Activated CD8-positive, alpha-beta memory T cell treated with anti-CD3 and anti-CD28 coated beads for 36 hours (primary cell): Measurements from ENCODE around the gene GINS2. TPM values are rescaled to one million over a fixed set of nuclear protein-coding genes. Genes with fewer than 3 reads are reported as not detected.

Experiments
- CTCF ChIA-PET: fragments of 350-600 bp; sonication (Branson Sonifier 250); formaldehyde crosslinking; loops from one replicate; lab custom pipeline; 2021; ENCODE audit warnings: antibody characterized with exemption; lab: Charles Lee
- POLR2A ChIA-PET: fragments of 350-600 bp; sonication (Branson Sonifier 250); formaldehyde crosslinking; loops from one replicate; lab custom pipeline; 2021; ENCODE audit warnings: antibody characterized with exemption; lab: Charles Lee
- total RNA-seq, 2 experiments: library from RNA; stranded (reverse); gene quantifications; one replicate each; pipeline ENCODE4 v1.2.3, GENCODE V29; 2021

GINS2 gene
- total RNA-seq, 2 experiments from 2014 or later, result 75.6 to 79.0 TPM

DNA sequence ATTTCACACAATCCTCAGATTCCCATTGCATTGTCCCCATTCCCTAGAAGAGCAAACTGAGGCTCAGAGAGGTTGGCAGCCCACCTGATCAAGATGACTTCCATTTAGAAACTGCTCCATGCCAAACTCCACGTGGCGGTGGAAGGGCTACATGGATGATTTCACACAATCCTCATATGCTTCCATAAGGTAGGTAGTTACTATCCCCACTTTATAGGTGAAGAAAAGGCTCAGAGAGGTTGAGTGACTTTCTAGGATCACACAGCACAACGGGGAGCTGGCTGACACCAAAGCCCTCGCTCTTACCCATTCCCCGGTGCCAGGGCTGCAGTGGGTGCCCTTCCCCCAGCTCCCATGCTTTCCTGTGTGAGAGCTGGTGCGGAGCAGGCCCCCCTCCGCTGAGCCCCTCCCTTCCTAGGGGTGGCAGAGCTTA, 9.7 kb upstream of the GINS2 start:
- POLR2A ChIA-PET, result no interaction called here
- CTCF ChIA-PET, result interaction anchor here (1.1 kb wide), 1 partner anchor 8 kb away, joined by 3 read pairs; no protein-coding TSS in a partner anchor

DNA sequence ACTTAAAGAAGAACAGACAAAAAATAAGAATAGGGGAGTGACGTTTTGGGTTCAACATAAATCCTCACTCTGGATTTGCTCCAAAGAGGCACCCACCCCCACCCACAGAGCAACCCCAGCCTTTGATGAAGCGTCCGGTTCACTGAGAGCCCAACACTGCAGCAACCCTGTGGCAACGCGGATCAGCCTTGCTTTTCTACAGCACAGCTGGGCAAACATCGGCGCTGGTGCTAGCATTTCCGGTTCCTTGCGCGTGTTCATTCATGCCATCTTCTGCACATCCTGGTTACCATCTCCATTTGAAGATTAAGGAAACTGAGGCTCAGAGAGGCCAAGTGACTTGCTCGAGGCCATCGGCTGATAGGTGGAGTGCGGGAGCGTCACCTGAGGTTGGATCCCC, 8.7 kb upstream of the GINS2 start:
- CTCF ChIA-PET, result no interaction called here
- POLR2A ChIA-PET, result interaction anchor here (0.6 kb wide), 1 partner anchor 246 kb away, joined by 5 read pairs; no protein-coding TSS in a partner anchor

DNA sequence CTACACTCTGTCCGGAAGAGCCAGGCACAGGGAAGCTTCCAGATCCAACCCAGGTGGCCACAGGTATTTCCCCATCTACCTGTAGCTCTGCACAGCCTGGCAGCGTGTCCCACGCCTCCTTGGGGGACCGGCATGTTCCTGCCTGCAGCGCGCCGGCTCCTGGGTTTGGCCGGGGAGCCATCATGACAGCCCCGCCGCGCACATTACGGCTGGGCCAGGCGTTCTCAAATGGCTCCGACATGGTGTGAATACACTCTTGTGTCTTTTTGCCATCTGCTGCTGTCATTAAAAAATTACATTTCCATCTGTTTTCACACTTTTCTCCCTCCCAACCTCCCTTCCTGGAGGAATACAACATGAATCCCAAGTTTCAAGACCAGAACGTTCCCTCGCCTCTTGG, 8.0 kb upstream of the GINS2 start:
- ChIA-PET POLR2A (no interaction called here), CTCF (no interaction called here)

GRCh38 chr16:85695196-85696128, 6.7 kb upstream of the GINS2 start:
- CTCF ChIA-PET, result no interaction called here
- POLR2A ChIA-PET, result no interaction called here

GRCh38 chr16:85690469-85691064, 1.8 kb upstream of the GINS2 start:
- ChIA-PET POLR2A (no interaction called here), CTCF (interaction anchor here (1.1 to 2.6 kb wide), 4 partner anchors 8 to 74 kb away, joined by 3 to 8 read pairs (median 4); no protein-coding TSS in a partner anchor)

DNA sequence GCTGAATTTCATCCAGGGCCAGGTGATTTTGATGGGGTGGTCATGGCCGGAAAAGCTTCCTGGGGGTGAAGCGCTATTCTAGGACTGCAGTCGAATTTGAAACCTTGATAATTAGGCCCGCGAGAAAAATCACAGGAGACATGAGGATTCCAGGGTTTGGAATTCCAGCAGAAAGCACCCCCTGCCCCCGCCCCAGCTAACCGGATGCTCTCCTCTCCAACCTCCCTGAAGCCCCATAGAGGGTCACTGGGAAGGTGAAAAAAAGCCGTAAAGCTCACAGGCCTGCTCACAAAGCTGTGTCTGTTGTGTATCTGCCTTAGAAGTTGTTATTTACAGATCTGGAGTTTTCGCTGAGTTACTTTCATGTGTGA, 1.2 kb upstream of the GINS2 start:
- CTCF ChIA-PET, result interaction anchor here (1.1 to 2.6 kb wide), 3 partner anchors 9 to 74 kb away, joined by 3 to 8 read pairs (median 6); no protein-coding TSS in a partner anchor
- POLR2A ChIA-PET, result no interaction called here

DNA sequence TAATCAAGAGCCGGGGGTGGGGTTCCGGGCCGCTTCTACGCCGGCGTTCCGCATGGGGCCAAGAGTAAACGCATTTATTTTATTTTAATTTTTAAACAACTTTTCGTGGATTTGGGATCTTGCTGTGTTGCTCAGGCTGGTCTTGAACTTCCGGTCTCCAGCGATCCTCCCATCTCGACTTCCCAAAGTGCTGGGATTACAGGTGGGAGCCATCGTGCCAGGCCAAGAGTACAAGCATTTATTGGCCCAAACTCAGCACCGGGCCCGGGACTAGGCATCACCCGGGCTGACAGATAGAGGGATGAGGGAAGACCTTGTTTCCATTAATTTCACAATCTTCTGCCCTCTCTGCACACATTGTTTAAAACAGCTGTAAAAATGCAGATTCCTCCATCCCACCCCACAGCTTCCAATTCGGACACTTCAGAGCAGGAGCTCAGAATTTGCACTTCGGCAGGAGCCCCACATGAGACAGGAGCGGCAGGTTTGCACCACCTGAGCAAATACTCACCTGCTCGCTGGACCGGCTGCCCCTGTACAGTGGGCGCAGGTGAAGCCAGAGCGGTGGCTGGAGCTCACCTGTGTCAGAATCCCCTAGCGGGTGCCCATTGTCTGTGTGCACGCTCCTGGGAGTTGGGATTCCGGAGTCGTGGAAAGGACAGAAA, 663 bp upstream of the GINS2 start:
- ChIA-PET CTCF (interaction anchor here (1.1 to 2.6 kb wide), 4 partner anchors 9 to 73 kb away, joined by 3 to 8 read pairs (median 5); no protein-coding TSS in a partner anchor), POLR2A (interaction anchor here (0.6 kb wide), 1 partner anchor 27 kb away, joined by 3 read pairs; no protein-coding TSS in a partner anchor)

- ChIA-PET CTCF (interaction anchor here (1.0 to 2.6 kb wide), 3 partner anchors 29 to 72 kb away, joined by 3 to 8 read pairs (median 4); no protein-coding TSS in a partner anchor), POLR2A (no interaction called here)
These were observed 893 bp downstream of the GINS2 start for GRCh38 chr16:85687651-85688471.

DNA sequence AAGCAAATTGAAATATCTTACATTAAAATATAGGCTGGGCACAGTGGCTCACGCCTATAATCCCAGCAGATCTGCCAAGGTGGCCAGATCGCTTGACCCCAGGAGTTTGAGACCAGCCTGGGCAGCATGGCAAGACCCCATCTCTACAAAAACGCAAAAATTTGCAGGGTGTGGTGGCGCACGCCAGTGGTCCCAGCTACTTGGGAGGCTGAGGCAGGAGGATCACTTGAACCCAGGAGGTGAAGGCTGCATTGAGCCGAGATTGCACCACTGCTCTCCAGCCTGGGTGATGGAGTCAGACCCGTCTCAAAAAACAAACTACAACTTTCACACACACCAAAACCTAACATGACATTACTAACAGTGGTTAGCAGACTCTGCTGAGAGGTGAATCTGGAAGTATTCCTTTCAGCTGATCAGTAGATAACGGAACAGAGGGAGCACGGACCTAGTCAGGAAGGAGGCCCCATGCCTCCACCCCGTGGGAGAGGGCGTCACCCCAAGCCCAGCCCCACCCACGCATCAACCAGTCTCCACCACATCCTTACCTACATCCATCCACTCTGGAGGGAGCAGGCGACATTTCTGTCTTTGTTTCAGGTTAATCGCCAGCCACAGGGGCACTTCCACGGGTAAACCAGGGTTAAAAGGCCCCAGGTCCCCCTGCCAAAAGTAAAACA, 1.7 kb downstream of the GINS2 start:
- CTCF ChIA-PET, result no interaction called here

DNA sequence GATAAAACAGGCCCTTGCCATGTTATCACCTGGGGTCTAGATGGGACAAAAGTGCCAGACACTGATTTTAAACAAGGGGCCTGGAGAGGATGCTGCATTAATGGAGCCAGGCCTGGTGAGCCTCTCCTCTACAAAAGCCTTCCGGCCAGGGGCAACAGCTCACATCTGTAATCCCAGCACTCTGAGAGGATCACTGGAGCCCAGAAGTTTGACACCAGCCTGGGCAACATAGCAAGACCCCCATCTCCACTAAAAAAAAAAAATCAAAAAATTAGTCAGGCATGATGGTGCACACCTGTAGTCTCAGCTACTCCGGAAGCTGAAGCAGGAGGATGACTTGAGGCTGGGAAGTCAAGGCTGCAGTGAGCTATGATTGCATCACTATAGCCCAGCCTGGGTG, 3.5 kb downstream of the GINS2 start:
- POLR2A ChIA-PET, result no interaction called here
- CTCF ChIA-PET, result no interaction called here

More for the DNA sequence above, 1.7 kb downstream of the GINS2 start:
- POLR2A ChIA-PET, result no interaction called here

DNA sequence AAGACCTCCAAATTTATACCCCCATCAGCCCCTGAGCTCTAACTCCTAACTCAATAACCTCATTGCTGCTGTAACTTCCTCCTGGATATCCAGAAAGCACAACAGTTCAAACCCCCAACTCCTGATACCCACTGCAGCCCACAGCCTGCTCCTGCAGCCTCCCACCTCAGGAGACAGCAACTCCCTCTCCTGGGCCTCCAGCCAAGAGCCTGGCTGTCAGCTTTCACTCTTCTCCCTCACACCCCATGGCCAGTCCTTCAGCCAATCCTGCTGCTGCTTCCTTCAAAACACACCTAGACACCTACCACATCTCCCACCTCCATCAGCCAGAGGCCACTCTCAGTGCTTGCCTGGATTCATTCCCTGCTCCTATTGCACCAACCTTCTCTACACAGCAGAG, 5.4 kb downstream of the GINS2 start:
- POLR2A ChIA-PET, result no interaction called here
- CTCF ChIA-PET, result interaction anchor here (0.9 kb wide), 1 partner anchor 34 kb away, joined by 4 read pairs; no protein-coding TSS in a partner anchor

- CTCF ChIA-PET, result no interaction called here
- POLR2A ChIA-PET, result no interaction called here
These were observed 6.2 kb downstream of the GINS2 start for GRCh38 chr16:85682516-85682915.

GRCh38 chr16:85681255-85681654, 7.5 kb downstream of the GINS2 start:
- POLR2A ChIA-PET, result no interaction called here
- CTCF ChIA-PET, result no interaction called here

GRCh38 chr16:85680352-85680944, 8.3 kb downstream of the GINS2 start:
- ChIA-PET CTCF (no interaction called here), POLR2A (no interaction called here)

- POLR2A ChIA-PET, result no interaction called here
These were observed 8.9 kb downstream of the GINS2 start for GRCh38 chr16:85679870-85680269.

DNA sequence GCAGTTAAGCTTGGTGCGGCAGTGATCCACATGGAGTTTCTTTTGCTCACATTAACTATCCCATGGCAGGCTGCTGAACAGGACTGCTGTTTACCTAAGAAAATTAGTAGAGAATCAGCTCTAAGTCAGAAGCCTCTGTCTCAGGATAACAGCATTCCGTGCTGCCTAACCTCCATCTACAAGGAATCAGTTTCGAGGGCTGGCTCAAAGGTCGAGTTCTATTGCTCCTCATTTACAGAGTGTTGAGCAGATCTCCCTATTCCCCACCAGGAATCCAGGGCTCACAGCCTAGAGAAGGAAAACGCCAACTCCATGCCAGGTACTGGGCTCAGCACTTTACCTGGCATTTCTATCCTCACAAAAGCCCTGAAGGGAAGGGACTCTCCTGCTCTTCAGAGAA, 9.9 kb downstream of the GINS2 start:
- POLR2A ChIA-PET, result no interaction called here

More at GRCh38 chr16:85679870-85680269, 8.9 kb downstream of the GINS2 start:
- CTCF ChIA-PET, result no interaction called here

GRCh38 chr16:85678016-85678415, 10.7 kb downstream of the GINS2 start:
- POLR2A ChIA-PET, result no interaction called here
- CTCF ChIA-PET, result interaction anchor here (1.2 kb wide), 1 partner anchor 19 kb away, joined by 4 read pairs; no protein-coding TSS in a partner anchor

More for the DNA sequence above, 9.9 kb downstream of the GINS2 start:
- CTCF ChIA-PET, result no interaction called here
